PC-3 (cell line): Measurements from ENCODE around the gene R3HDM2. TPM values are rescaled to one million over a fixed set of nuclear protein-coding genes. Genes with fewer than 3 reads are reported as not detected.

Source experiments
- ATAC-seq: fragments of 200-7000 bp; cut with Tn5 transposase; 2 replicates; pipeline ENCODE4 v1.9.1; 2020; ENCODE audit warnings: mild to moderate bottlenecking, moderate library complexity
- BruUV-seq: library from RNA; stranded (reverse); fragments of 400-500 nt; replicated peaks from 2 replicates; lab custom pipeline; 2021; lab: Mats Ljungman, UMichigan
- CTCF ChIA-PET: fragments of 300-600 bp; sonication (Branson Sonifier 250); formaldehyde crosslinking; loops from one replicate; lab custom pipeline; 2022; ENCODE audit warnings: antibody characterized with exemption; lab: Charles Lee
- POLR2A ChIA-PET: fragments of 300-600 bp; sonication (Branson Sonifier 250); formaldehyde crosslinking; loops from one replicate; lab custom pipeline; 2022; ENCODE audit warnings: antibody characterized with exemption; ENCODE audit not compliant: unreplicated experiment; lab: Charles Lee
- DNase-seq: peaks from one replicate; pipeline ENCODE4 v3.0.0-alpha.2; 2015
- H2AFZ ChIP-seq: fragments of 300-600 bp; sonication (generic); 2 replicates; pipeline ENCODE4 v1.6.0; 2016; ENCODE audit warnings: antibody characterized with exemption, low read length
- H3F3A ChIP-seq: fragments of 300-600 bp; sonication (generic); one replicate; pipeline ENCODE4 v1.6.0; 2017; ENCODE audit warnings: antibody characterized with exemption, low read length, control low read depth, mild to moderate bottlenecking; ENCODE audit not compliant: unreplicated experiment
- H3K27ac ChIP-seq: fragments of 300-600 bp; sonication (generic); 2 replicates; pipeline ENCODE4 v1.5.1; 2016; ENCODE audit warnings: mild to moderate bottlenecking, low read length
- H3K27me3 ChIP-seq: fragments of 300-600 bp; sonication (generic); 2 replicates; pipeline ENCODE4 v1.6.1; 2016; ENCODE audit warnings: low read length, mixed read lengths
- H3K36me3 ChIP-seq: fragments of 300-600 bp; sonication (generic); 2 replicates; pipeline ENCODE4 v1.6.1; 2016; ENCODE audit warnings: low read depth, mixed run types, low read length, mixed read lengths
- H3K4me1 ChIP-seq: fragments of 300-600 bp; sonication (generic); 2 replicates; pipeline ENCODE4 v1.5.1; 2016; ENCODE audit warnings: low read length; ENCODE audit not compliant: insufficient read depth
- H3K4me2 ChIP-seq: fragments of 300-600 bp; sonication (generic); 2 replicates; pipeline ENCODE4 v1.6.0; 2016; ENCODE audit warnings: low read length
- H3K4me3 ChIP-seq: fragments of 300-600 bp; sonication (generic); 2 replicates; pipeline ENCODE4 v1.5.1; 2016; ENCODE audit warnings: mild to moderate bottlenecking, low read length, mixed read lengths
- H3K79me2 ChIP-seq: fragments of 300-600 bp; sonication (generic); 2 replicates; pipeline ENCODE4 v1.6.1; 2017; ENCODE audit warnings: low read length, mixed read lengths
- H3K9ac ChIP-seq: fragments of 300-600 bp; sonication (generic); 2 replicates; pipeline ENCODE4 v1.6.0; 2016; ENCODE audit warnings: mild to moderate bottlenecking, low read length
- H3K9me2 ChIP-seq: fragments of 300-600 bp; sonication (generic); replicated peaks from 2 replicates; pipeline ENCODE4 v1.6.1; 2016; ENCODE audit warnings: mixed run types, low read length, mixed read lengths
- H3K9me3 ChIP-seq: fragments of 300-600 bp; sonication (generic); 2 replicates; pipeline ENCODE4 v1.6.1; 2016; ENCODE audit warnings: low read length, mixed read lengths
- H4K20me1 ChIP-seq: fragments of 300-600 bp; sonication (generic); 2 replicates; pipeline ENCODE4 v1.6.1; 2016; ENCODE audit warnings: low read length, mixed read lengths
- CTCF ChIP-seq: fragments of 300-600 bp; sonication (generic); conservative IDR thresholded peaks from 2 replicates; pipeline ENCODE4 v1.5.1; 2017; ENCODE audit warnings: antibody characterized with exemption, low read depth, mild to moderate bottlenecking, low read length
- EZH2 ChIP-seq: fragments of 300-600 bp; sonication (generic); IDR thresholded peaks from one replicate; pipeline ENCODE4 v1.6.1; 2017; ENCODE audit warnings: antibody characterized with exemption, mild to moderate bottlenecking, low read length; ENCODE audit not compliant: unreplicated experiment
- EZH2phosphoT487 ChIP-seq: fragments of 300-600 bp; sonication (generic); IDR thresholded peaks from 2 replicates; pipeline ENCODE4 v1.6.1; 2018; ENCODE audit warnings: mild to moderate bottlenecking, antibody characterized with exemption, low read length, borderline replicate concordance
- intact Hi-C: fragments of 100-400 bp; cut with micrococcal nuclease; formaldehyde crosslinking; loops from 2 replicates; pipeline ENCODE4 v1.9.0; 2023
- total RNA-seq: library from RNA; depleted of rRNA; stranded (reverse); fragments of >200 nt; gene quantifications from 2 replicates; pipeline ENCODE4 v1.2.3, GENCODE V29; 2014

Gene R3HDM2
- total RNA-seq, 1 experiment from 2014 or later = 14.0 TPM

- no TSS peak for BruUV-seq
- no peaks in the 10 kb centered on the region for H3K9me2 ChIP-seq
- no peak overlapping the region for H3K4me3 ChIP-seq
- no peaks in the 10 kb centered on the region for H3K4me1 ChIP-seq
- H3K9me3 ChIP-seq = no peaks in the 10 kb centered on the region
- CTCF ChIA-PET = no interaction called here
- H4K20me1 ChIP-seq = no peaks in the 10 kb centered on the region
- no peaks in the 10 kb centered on the region for H3F3A ChIP-seq
- no peak overlapping the region for H2AFZ ChIP-seq
- H3K27me3 ChIP-seq = no peaks in the 10 kb centered on the region
- intact Hi-C loops = no loop called here
- H3K9ac ChIP-seq = no peak overlapping the region
- H3K79me2 ChIP-seq = no peaks in the 10 kb centered on the region
- H3K36me3 ChIP-seq = no peaks in the 10 kb centered on the region
- H3K27ac ChIP-seq = no peak overlapping the region
- POLR2A ChIA-PET = no interaction called here
- TF ChIP-seq CTCF (no peak), EZH2phosphoT487 (no peak), EZH2 (no peak)
- ATAC-seq = no peak
- no peak overlapping the region for H3K4me2 ChIP-seq
- no peak for DNase-seq
These were observed 7.6 kb upstream of the R3HDM2 start for GRCh38 chr12:57438400-57438799.

GRCh38 chr12:57435293-57435692 is 4.5 kb upstream of the R3HDM2 start:
- Histone ChIP-seq H3K4me2 (no peak overlapping the region), H3K4me1 (peaks cover 6% of the 10 kb centered on the region), H3K4me3 (no peak overlapping the region), H3K9ac (no peak overlapping the region), H3K36me3 (no peaks in the 10 kb centered on the region), H3K27ac (no peak overlapping the region), H3K9me2 (no peaks in the 10 kb centered on the region), H3K27me3 (no peaks in the 10 kb centered on the region), H2AFZ (no peak overlapping the region), H3K9me3 (no peaks in the 10 kb centered on the region), H4K20me1 (no peaks in the 10 kb centered on the region), H3K79me2 (no peaks in the 10 kb centered on the region), H3F3A (no peaks in the 10 kb centered on the region)
- DNase-seq = no peak
- POLR2A ChIA-PET = no interaction called here
- CTCF ChIA-PET = no interaction called here
- intact Hi-C loops = no loop called here
- no TSS peak for BruUV-seq
- TF ChIP-seq CTCF (no peak), EZH2 (no peak), EZH2phosphoT487 (no peak)
- no peak for ATAC-seq

GRCh38 chr12:57434517-57435223 is 3.8 kb upstream of the R3HDM2 start, which contains the start of gene INHBC:
TSS of gene INHBC (plus strand) at chr12:57434784. CDS start at chr12:57434887, 103 bp downstream.
- H3K27me3 ChIP-seq = no peaks in the 10 kb centered on the region
- H3K4me3 ChIP-seq = no peak within 1 kb of the TSS
- intact Hi-C loops = no loop called here
- ATAC-seq = no peak
- no peaks in the 10 kb centered on the region for H3K9me3 ChIP-seq
- no TSS peak for BruUV-seq
- H3K9me2 ChIP-seq = no peaks in the 10 kb centered on the region
- ChIA-PET POLR2A (no interaction called here), CTCF (no interaction called here)
- H3K4me2 ChIP-seq = no peak within 1 kb of the TSS
- no peaks in the 10 kb centered on the region for H3K36me3 ChIP-seq
- peaks cover 10% of the 10 kb centered on the region for H3K4me1 ChIP-seq
- no peak within 1 kb of the TSS for H2AFZ ChIP-seq
- TF ChIP-seq EZH2phosphoT487 (no peak), EZH2 (no peak), CTCF (no peak)
- peaks cover 6% of the 10 kb centered on the region for H3K79me2 ChIP-seq
- no peak within 1 kb of the TSS for H3K9ac ChIP-seq
- no peak within 1 kb of the TSS for H3K27ac ChIP-seq
- H3F3A ChIP-seq = no peaks in the 10 kb centered on the region
- no peak for DNase-seq
- no peaks in the 10 kb centered on the region for H4K20me1 ChIP-seq
